SHP77 (cell line): ENCODE measurements around the gene RPL38.

Experiments
- DNase-seq, 2 experiments: peaks; one replicate each; lab custom pipeline; 2025; lab: John Stamatoyannopoulos, UW

Gene RPL38

DNA sequence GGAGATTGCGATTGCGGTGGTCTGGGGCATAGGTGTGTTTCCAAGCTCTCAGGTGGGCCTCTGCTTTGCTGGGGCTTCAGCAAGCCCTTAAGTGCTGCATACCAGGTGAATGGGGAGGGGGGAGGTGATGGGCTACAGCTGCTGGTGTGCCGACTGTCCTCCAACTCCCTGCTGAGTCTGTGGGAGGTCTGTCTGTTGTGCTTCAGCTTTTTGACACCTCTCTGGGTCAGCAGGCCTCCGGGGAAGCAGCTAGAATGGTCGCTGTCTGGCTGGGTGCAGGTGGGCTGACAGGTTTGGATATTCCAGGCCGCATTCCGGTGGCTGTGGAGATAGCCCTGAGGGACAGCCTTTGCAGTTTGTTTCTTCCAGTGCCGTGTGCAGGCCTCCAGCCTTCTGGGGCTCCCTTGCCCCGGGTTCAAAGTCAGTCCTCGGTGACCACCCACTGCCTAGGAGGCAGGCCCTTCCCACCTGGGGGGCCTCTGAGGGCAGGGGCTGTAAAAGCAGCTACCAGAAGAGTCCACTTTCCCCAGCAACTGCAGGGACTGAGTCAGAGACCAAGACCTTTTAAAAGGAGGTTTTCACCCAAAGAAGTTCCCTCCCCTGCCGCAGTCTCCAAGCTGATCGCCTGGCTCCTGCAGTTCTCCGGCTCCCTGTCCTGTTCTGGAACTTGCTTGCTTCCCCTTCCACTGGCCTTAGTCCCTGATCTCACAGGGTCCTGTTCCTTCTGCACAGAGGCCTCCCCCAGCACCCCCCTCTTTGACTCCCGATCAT lies 7.8 kb downstream of the RPL38 start:
- DNase-seq, result no peak

DNA sequence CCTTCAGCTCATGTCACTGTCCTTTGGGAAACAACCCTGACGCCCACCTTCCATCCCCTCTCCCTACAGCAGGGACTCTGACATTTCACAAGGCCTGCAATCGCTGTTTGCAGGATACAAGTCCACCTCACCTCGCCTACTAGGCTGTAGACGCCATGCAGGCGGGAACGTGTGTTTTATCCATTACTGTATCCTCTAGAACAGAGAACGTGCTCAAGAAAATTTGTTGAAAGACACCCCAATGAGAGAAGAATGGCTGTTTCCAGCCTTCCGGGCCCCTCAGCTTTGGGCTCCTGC lies 8.4 kb downstream of the RPL38 start:
- no peak for DNase-seq

DNA sequence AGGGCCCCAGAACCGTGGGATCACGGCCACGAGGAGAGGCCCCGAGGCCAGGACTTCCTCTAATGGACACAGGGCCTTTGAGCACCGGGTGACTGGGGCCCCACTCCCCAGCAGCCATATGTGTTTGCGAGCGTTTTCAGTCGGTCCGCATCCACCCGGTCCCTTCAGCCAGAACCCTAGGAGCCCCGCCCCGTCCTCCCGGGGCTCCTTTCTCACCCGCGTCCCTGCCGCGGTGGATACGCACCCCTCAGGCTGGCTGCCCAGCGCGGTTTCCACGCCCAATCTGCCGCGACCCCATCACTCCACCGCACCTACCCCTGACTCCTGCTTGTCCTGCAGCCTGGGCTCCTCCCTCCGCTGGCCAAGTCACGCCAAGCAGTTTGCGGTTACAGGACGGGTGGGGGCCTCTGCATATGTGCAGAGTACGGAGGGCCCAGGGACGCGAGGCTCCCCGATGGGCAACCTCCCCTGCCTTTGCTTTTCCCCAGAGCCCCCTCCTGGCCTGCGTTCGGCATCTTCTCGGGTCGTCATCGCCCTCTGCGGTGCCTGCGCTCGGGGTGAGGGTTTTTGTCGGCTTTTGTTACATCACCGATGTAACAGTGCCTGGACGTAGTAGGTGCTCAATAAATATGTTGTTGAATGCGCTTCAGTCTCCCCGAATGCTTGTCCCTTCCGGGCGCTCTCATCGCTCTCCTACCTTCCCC lies 8.9 kb downstream of the RPL38 start:
- DNase-seq, result no peak

DNA sequence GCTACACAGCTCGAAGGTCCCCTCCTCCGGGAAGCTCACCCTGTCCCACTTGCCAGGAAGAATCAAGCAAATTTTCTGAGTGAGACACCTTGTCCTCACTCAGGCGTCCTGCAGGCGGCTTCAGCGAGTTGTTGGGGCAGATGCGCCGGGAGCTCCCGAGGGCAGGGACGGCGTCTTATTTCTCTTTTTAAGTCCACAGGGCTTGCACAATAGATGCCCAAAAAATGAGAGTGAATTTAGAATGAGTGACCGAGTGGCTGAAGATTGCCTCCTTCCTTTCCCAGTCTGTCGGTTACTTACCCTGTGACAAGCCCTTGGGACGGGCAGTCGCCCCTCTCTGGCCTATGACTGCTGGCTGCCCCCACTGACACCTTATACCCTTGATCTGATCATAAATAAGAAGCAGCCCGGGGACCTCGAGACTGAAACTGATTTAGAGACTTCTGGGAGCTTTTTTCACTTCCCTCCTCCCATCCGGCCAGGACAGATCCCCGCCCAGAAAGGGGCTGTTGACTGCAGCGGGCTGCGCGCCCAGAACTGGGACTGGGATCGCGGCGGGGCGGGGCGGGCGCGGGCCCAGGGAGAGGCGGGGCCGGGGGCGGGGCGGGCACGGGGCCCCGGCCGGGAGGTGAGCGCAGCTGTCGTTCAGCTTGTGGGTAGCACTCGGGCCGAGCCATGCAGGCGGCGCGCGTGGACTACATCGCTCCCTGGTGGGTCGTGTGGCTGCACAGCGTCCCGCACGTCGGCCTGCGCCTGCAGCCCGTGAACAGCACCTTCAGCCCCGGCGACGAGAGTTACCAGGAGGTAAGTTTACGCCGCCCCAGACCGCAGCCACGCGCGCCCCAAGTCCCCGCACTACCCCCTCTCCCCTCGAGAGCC lies 9.7 kb downstream of the RPL38 start, which contains the start of gene TTYH2:
TTYH2 (plus strand) TSS at position 659 of the 879 bp plus-strand sequence; CDS start at position 676, 17 bp downstream.
- peak; percentile 76 to 89 for DNase-seq

DNA sequence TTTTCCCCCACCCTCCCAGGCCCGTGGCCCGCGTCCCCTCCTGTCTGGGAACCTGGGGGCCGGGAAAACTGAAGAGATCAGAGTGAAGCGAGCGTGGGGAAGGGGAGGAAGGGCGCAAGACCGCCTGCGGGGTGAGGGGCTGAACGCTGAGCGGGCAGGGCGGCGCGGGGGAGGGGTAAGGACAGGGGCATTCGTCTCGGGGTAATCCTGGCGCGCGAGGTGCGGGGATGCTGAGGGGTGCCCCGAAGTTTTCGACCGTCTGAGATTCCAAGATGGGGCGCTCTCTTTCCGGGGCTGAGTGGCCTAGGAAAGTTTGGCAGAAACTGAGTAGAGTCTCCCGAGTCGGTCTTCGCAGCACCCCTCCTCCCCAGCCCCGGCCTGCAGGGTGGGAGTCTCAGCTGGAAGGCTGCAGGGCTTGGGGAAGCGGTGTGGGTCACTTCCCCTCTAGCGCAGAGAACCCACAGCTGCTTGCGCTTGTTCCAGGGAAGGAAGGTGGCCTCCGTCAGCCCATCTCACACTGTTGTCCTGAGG lies 10.4 kb downstream of the RPL38 start:
- DNase-seq, result no peak

DNA sequence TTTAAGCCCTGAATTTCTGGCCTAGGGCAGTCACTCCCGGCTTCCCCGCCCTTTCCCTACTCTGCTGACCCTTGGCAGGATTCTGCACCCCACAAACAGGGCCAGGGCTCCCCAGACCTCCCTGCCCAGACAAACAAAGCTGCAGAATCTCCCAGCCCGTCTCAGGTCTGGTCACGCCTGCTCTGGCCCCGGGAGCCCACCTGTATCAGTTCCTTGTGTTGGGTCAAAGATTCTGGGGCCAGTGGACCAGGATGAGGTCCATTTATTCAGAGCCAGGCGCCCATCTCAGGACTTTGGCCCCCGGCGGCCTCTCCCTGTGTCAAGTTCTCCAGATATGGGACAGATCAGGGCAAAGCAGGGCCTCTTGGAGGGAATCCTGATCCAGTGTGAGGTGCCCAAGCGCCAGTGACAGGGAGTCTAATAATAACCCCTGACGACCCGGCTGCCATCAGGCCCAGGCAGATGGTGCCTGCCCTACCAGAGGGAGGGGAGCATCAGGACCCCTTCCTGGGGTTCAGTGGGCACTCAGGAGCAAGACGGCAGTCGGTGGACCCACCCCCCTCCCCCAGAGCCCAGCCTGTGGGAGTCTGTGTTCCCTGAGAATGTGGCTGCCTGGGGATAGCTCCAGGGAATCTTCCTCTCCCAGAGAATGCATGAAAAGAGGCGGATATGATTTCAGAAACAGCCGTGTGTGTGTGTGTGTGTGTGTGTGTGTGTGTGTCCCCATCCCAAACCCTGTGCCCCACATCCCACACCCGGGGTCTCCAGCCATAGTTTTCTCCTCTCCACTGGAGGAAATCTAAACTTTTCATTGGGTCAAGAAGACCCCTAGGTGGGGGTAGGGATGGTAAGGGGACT lies 11.2 kb downstream of the RPL38 start:
- no peak for DNase-seq

DNA sequence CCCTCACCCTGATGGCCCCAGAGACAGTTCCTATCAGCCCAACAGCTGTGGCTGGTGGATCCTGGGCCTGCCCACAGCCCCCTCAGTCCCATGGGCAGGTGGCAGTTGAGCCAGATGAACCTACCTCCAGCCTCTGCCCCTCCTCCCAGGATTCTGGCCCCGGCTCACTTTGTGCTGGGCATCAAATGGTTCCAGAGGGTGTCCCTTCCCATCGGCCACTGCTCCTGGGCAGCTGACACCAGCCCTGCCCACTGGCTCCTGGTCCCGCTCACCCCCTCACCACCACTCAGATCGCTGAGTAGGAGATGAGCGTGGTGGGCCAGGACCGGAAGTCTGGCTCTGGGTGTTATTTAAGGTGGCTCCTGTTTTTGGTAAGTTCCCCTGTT lies 11.9 kb downstream of the RPL38 start:
- no peak for DNase-seq

DNA sequence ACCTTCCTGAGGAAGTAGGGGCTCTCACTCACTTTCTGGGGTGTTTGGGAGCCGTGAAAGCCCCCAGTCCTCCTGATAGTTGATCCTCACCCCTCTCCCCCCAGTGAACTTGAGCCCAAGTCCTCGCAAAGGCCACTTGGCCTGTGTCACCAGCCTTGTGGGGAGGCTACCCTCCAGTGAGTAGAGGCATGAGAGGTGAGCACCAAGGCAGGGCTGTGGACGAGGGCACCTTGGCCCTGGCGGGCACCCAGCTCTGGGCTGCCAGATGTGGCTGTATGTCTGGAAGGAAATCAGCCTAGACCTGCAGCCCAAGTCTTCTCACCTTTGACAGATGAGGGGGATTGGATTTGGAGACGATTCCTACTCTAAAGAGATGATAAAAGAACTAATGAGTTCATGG lies 13.0 kb downstream of the RPL38 start:
- no peak for DNase-seq

DNA sequence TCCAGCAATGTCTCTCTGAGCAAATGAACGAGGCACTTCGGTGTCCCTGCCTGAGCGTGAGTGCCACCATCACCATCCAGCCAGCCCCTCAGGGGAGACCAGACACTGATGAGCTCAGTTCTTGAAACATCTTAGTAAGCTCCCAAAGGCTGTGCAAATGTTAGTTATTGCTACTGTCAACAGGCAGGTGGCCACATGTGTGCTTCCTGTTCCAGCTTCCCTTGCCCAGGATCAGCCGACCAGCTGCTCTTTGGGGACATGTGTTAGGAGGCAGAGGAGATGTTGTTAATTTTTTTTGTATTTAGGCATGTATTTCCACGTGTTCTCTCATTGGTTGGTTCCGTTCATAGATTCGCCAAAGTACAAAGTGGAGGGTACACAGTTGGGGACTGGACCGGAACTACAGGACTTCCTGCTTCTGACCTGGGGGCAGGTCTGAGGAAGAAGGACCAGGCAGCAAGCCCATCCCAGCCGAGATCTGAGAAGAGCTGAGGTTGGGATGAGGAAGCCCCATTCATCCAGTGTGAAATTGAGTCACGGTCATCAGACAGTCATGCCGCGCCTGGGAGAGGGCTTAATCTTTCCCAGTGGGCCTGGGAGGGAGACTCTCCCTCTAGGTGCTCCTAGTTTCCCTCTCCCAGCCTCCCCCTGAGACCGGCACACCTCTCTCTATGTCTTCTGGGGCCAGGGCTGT lies 13.7 kb downstream of the RPL38 start:
- DNase-seq, result peak; percentile 80 to 91

DNA sequence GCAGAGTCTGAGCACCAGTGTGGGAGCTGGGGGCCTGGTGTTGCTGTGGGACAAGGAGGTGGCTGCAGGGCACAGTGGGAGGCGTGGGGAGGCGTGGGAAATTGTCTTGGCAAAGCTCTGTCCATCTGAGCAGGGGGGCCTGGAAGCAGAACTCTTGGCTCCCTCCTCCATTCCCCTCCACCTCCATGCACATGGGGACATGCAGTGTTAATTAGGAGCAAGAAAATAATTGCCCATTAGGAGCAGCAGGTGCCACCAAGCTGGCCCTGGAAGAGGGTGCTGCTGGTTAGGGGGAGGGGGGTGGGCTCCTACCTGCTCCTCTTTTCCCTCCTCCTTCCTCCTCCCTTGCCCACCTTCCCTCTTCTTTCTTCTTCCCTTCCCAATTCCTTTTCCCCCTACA lies 14.4 kb downstream of the RPL38 start:
- DNase-seq, result no peak

DNA sequence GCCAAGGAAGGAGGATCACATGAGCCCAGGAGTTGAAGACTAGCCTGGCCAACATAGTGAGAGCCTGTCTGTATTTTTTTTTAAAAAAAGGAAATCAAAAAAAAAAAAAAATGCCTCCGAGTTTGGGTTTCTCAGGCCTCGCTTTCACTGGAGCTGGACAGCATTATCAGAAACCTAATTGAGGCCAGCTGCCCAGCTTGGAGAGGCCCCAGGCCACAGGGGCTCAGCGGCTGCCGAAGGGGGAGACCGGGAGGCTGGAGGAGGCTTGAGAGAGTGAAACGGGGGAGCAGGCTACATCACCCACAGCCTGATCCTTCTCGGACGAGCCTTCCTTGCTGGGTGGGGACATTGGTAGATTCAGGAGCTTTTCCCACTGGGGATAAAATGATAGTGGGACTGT lies 15.0 kb downstream of the RPL38 start:
- no peak for DNase-seq

DNA sequence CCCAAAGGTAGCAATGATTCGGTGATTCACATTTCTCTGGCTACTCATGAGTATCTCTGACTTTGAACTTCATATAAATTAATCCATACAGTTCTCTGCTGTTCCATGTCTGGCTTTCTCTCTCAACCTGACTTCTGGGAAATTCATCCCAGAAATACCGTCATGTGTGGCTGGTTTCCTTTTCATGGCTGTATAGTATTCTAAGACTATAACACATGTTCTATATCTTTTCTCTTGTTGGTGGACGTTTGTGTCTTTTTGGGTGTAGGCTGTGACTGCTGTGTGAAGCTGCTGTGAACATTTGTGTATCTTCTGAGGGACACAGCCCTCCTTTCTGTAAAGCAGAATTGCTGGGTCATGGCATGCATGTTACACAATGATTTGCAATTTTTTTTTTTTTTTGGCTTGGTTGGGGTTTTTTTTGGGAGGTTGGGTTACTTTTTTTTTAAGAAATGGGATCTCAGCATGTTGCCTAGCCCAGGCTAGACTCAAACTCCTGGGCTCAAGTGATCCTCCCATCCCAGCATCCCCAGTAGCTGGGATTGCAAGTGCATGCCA lies 16.2 kb downstream of the RPL38 start:
- no peak for DNase-seq

DNA sequence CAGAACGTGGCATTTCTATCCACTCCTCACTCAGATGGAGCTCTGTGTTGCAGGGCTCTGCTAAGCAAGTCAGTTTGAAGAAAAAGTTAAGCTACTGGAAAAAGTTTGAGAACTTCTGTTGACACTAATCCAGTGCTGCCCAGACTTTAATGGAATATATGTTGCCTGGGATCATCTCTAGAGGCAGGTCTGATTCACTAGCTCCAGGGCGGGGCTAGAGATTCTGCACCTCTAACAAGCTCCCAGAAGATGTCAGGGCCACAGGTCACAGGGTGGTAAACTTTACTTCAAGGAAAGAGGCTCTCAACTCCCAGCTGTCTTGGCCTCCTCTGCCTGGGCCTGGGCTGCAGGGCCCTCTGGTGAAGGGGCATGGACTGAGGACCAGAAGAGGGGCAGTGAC lies 16.7 kb downstream of the RPL38 start:
- no peak for DNase-seq

DNA sequence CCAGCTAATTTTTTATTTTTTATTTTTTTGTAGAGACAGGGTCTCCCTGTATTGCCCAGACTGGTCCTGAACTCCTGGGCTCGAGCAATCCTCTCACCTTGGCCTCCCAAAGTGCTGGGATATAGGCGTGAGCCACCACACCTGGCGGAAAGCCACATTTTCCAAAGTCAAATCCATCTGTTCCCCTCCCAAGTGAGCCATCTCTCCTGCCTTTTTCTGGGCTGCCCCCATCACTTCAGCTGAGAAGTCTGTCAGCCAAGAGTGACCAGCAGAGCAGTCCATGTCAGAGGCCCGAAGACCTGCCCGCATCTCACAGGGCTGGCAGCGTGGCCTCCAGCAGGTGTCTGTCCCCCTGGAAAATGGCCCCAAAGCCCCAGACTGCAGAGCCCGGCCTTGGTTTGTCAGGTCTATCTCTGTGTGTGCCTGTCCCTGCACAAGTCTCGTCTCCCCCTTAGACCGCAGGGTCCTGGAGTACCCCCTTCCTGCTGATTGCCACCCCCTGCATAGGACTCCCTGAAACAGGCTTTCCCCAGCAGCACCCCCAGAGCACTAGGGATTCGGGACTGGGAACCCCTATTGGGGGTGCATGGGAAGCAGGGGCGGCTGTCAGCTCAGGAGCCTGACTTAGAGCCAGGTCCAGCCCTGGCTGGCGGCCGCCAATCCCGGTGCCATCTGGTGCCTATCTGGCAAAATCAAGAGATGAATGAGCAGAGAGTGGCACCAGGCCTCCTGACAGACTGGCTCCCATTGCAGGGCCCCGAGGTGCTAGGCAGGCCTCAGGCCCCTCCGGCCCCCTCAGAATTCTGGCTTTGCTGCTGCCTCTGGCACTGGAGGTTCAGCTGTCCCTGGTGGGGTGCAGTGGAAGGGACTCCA lies 17.7 kb downstream of the RPL38 start:
- no peak for DNase-seq

DNA sequence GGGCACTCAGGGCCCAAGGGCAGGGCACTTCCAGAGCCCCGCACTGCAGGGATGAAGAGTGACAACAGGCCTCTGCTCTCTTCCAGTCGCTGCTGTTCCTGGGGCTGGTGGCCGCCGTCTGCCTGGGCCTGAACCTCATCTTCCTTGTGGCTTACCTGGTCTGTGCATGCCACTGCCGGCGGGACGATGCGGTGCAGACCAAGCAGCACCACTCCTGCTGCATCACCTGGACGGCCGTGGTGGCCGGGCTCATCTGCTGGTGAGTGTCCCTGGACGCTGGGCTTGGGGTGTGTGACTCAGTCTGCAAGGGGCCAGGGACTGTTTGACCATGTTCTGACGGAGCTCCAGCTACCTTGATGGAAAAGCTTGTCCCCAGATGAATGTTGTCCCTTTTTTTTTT lies 18.9 kb downstream of the RPL38 start:
- DNase-seq, result no peak

DNA sequence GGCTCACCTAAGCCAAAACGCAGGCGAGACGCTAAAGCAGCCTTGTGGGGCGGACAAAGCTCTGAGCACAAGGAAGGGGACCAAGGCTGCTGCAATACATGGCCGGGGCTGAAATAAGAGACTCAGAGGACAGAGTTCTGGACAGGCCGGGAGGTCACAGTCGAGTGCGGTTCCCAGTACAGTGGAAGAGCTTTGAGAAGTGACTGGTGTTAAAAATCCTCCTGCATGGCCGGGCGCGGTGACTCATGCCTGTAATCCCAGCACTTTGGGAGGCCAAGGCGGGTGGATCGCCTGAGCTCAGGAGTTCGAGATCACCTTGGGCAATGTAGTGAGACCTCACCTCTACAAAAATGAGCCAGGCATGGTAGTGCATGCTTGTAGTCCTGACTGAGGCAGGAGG lies 20.4 kb downstream of the RPL38 start:
- no peak for DNase-seq

DNA sequence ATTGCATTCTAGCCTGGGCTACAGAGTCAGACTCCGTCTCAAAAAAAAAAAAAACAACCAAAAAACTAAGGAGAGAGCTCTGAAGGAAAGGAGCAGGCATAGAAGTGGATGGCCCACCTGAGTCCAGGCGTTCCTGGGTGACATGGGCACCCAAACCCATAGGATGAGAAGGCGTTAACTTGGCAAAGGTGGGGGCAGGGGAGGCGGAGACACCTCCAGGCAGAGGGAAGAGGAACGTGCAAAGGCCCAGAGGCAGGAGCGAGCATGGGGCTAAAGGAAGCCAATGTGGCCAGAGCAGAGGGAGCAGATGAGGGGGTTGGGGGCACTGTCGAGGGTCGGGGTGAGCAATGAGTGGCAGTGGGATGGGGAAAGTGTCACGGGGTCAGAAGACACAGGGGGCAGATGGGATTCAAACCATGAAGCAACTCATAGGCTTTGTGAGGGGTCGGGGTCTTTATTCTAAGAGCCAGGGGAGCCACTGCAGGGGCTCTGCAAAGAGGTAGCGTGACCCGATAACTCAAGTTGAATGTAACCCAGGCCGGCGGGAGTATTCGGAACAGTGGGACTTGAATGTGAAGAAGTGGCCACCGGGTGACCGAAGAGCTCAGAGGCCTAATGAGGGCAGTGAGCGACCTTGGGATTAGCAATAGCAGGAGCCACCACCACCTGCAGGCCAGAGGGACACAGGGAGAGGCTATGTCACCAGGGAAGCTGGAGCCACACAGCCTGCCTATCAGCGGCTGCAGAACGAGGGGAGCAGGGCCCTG lies 21.7 kb downstream of the RPL38 start:
- no peak for DNase-seq

DNA sequence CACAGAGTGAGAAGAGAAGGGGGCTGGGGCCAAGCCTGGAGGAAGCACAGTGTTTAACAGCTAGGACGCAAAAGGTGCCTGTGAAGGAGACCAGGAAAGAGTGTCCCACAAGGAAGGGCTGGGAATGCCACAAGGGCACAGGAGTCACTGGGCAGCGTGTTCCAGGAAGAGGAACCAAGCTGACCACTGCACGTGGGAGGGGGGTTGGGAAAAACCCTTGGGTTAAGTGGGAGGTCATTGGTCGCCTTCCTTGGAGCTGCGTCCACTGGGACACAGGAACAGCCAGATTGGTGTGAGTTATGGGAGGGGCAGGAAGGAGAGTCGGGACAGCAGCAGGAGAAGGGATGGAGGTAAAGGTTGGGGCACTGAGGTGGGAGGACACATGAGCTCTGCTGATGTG lies 22.8 kb downstream of the RPL38 start:
- no peak for DNase-seq
